ENCODE results near the gene PCDHA12.
A peak's percentile ranks its signal among the peaks of the same experiment; 100 is the strongest.

The PCDHA12 gene

DNA sequence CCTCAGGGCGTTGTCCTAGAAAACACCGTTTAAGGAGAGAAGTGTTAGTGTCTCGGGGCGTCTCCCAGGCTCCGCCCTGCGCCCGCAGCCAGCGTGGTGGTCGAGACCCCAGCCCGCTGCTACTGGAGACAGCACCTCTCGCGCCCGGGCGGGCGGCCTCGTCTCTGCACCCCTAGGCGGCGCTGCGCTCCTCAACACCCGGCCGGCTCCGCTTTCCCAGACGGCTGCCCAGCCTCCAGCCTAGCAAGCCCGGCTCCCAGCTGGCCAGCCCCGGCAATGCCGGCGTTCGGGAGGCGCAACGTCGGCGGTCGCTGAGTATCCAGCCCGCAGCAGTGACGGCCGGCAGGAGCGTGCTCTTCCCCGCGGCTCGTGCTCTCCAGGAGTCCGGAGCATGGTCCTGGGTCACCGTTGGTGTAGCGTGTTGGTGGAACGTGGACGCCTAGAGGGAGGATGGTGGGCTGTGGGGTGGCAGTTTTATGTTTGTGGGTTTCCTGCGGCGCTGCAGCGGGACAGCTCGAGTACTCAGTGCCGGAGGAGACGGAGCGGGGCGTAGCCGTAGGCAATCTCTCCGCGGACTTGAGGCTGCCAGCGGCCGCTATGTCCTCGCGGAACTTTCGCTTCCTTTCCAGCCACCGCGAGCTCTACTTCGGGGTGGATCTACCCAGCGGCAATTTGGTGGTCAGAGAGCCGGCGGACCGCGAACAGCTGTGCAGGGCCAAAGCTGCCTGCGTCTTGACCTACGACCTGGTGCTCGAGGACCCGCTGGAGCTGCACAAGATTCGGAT, 51.5 kb downstream of the PCDHA12 start:
- DNase-seq: peak; percentile 24
- Histone ChIP-seq H3K36me3 (replicated peaks) (no peaks in the 10 kb centered on the region), H3K27me3 (replicated peaks) (peaks cover 16% of the 10 kb centered on the region), H3K4me3 (ENCODE audit: low read depth, low read length) (peak overlapping the region; percentile 24), H3K27ac (no peak overlapping the region)
- in situ Hi-C loops (cut with HindIII; ENCODE audit: low pct_ligation_motif_present, low sequenced_read_pairs): no loop called here
- peak; percentile 45 for TF ChIP-seq CTCF (IDR thresholded peaks at IDR 0.05; ENCODE audit: low read depth, low read length, missing control alignments)

GRCh38 chr5:140927228-140927573, 52.1 kb downstream of the PCDHA12 start:
- no peaks in the 10 kb centered on the region for H3K36me3 ChIP-seq (replicated peaks)
- peak overlapping the region; percentile 24 for H3K4me3 ChIP-seq (ENCODE audit: low read depth, low read length)
- TF ChIP-seq CTCF (IDR thresholded peaks at IDR 0.05; ENCODE audit: low read depth, low read length, missing control alignments): no peak
- H3K27ac ChIP-seq: no peak overlapping the region
- no peak for DNase-seq
- in situ Hi-C loops (cut with HindIII; ENCODE audit: low pct_ligation_motif_present, low sequenced_read_pairs): no loop called here
- peaks cover 16% of the 10 kb centered on the region for H3K27me3 ChIP-seq (replicated peaks)
